Inflammatory macrophage treated with lipopolysaccharide for 1 hour (primary cell): ENCODE measurements around the gene NOL12.
"Not testable (repeated sequence)": the region's sequence is repeated elsewhere in the genome, so short reads cannot be mapped to it uniquely, and the experiment has no call there.

Experiments used
- DNase-seq, 2 donors: peaks; one replicate each; pipeline ENCODE4 v3.0.0-alpha.2; 2020 to 2022

Gene NOL12

GRCh38 chr22:37716708-37717107, 30.6 kb downstream of the NOL12 start:
- DNase-seq: no peak

GRCh38 chr22:37717235-37717634, 31.1 kb downstream of the NOL12 start:
- DNase-seq: not testable (repeated sequence)

- DNase-seq: not testable (repeated sequence)
Measured at GRCh38 chr22:37717746-37718305, 31.7 kb downstream of the NOL12 start.

GRCh38 chr22:37725551-37726240, 39.6 kb downstream of the NOL12 start:
- no peak for DNase-seq

- DNase-seq: peak; percentile 48 to 60
Measured at GRCh38 chr22:37726241-37726887, 40.2 kb downstream of the NOL12 start.

- no peak for DNase-seq
Measured at GRCh38 chr22:37728620-37729019, 42.5 kb downstream of the NOL12 start.

GRCh38 chr22:37731804-37732471, 45.8 kb downstream of the NOL12 start:
- peak; percentile 58 to 63 for DNase-seq

- DNase-seq: no peak
Measured at GRCh38 chr22:37732699-37733607, 46.8 kb downstream of the NOL12 start.

- DNase-seq: no peak
Measured at GRCh38 chr22:37733625-37734401, 47.7 kb downstream of the NOL12 start.

GRCh38 chr22:37734402-37734700, 48.2 kb downstream of the NOL12 start:
- no peak for DNase-seq

- DNase-seq: peak in 1 of 2 donors; percentile 21
Measured at GRCh38 chr22:37734964-37735451, 48.9 kb downstream of the NOL12 start.

- DNase-seq: peak in 1 of 2 donors; percentile 71
Measured at GRCh38 chr22:37739035-37739434, 52.9 kb downstream of the NOL12 start.

GRCh38 chr22:37739611-37740049, 53.5 kb downstream of the NOL12 start:
- DNase-seq: peak; percentile 89 to 92

GRCh38 chr22:37740455-37741311, 54.5 kb downstream of the NOL12 start:
- no peak for DNase-seq

- DNase-seq: peak; percentile 90 to 92
Measured at GRCh38 chr22:37741312-37741795, 55.2 kb downstream of the NOL12 start.

GRCh38 chr22:37742376-37743171, 56.4 kb downstream of the NOL12 start:
- peak; percentile 55 to 59 for DNase-seq
